ENCODE measurements around the gene MYO16.

Gene MYO16

DNA sequence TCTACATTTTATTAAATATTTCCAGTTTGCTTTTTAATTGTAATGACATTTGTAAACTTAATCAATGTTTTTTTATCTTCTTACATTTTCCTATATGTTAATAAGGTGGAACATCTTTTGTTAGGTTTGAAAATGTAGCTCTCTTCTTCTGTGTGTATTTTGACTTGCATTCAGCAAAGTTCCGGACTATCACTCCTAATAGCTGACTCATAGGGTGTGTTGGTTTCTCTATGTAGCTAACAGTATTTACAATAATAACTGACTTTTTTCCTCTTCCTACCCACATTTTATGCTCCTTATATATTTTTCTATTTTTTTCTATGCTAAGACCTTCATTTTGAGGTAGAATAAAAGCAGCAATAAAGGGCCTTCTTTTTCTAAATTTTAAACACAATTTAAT, 28.1 kb downstream of the MYO16 start:
- TF ChIP-seq CTCF (IDR thresholded peaks at IDR 0.05; ENCODE audit: low read depth, low read length), result no peak
- DNase-seq (ENCODE audit: extremely low read depth, low read depth), result no peak

GRCh38 chr13:108662528-108662927, 33.1 kb downstream of the MYO16 start:
- DNase-seq (ENCODE audit: extremely low read depth, low read depth), result no peak
- TF ChIP-seq CTCF (IDR thresholded peaks at IDR 0.05; ENCODE audit: low read depth, low read length), result no peak

GRCh38 chr13:108663710-108664109, 34.3 kb downstream of the MYO16 start:
- no peak for DNase-seq (ENCODE audit: extremely low read depth, low read depth)
- no peak for TF ChIP-seq CTCF (IDR thresholded peaks at IDR 0.05; ENCODE audit: low read depth, low read length)

GRCh38 chr13:108667205-108667604, 37.8 kb downstream of the MYO16 start:
- no peak for TF ChIP-seq CTCF (IDR thresholded peaks at IDR 0.05; ENCODE audit: low read depth, low read length)

GRCh38 chr13:108669381-108669780, 40.0 kb downstream of the MYO16 start:
- no peak for DNase-seq (ENCODE audit: extremely low read depth, low read depth)
- TF ChIP-seq CTCF (IDR thresholded peaks at IDR 0.05; ENCODE audit: low read depth, low read length), result no peak

More at GRCh38 chr13:108667205-108667604, 37.8 kb downstream of the MYO16 start:
- DNase-seq (ENCODE audit: extremely low read depth, low read depth), result no peak

GRCh38 chr13:108674346-108674745, 44.9 kb downstream of the MYO16 start:
- no peak for TF ChIP-seq CTCF (IDR thresholded peaks at IDR 0.05; ENCODE audit: low read depth, low read length)
- no peak for DNase-seq (ENCODE audit: extremely low read depth, low read depth)

DNA sequence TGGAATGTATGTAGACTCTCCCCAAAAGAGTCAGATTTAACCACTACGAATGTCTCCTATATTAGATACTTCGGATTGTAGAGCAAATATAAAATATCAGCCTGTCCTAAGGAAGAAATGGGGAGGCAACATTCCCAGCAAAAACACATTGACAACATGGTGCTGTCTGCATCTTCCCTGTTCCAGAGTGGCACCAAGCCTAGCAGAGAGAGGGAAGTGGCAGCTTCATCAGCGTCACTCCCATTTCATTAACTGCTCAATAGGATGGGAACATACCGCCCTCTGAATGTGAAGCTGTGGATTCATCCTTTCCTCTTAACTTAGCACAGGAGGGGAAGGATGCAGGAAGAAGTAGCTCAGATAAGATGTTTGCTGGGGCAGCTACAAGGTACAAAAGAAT, 45.4 kb downstream of the MYO16 start:
- TF ChIP-seq CTCF (IDR thresholded peaks at IDR 0.05; ENCODE audit: low read depth, low read length), result no peak
- no peak for DNase-seq (ENCODE audit: extremely low read depth, low read depth)
